ENCODE results near the gene KDM2A. TPM values are rescaled to one million over a fixed set of nuclear protein-coding genes. Genes with fewer than 3 reads are reported as not detected.

KDM2A gene
- total RNA-seq, 1 donor from 2014 or later = 84.7 TPM

DNA sequence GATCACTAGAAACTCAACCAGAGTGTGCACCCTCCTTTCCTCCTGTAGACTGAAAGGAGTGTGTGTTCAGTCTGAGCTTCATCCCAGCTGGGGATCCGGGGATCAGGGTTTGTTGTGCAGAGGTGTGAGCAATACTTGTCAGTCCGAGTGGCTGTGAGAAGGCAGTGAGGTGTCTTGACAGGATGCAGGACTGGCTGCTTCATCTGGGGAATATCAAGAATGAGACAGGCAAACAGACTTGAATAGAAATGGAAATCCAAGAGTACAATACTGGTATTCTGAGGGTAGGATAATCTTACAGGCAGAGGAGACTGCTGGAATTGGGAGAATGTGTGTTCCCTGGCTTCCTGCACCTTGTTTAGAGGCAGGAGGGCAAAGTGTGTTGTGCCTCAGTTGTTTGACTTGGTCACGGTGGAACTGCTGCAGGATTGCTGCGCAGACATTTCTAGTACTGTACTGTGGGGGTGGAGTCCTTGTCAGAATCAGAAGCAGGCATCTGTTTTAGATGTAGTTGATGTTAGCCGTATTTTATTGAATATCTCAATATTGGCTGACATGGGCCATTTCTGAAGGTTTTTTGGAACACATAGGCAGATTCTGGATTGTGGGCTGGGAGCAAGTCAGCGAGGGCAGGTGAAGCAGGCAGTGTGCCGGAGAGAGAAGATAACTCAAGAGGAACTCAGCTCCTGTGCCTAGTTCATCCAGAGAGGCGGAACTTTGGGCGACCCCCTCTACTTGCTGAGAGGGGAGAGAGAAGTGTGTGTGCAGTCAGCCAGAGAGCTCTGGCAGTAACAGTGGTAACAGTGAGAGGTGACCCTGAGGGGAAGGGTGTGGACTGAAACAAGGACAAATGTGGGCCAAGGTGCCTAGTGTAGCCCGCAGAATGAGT lies 120.1 kb downstream of the KDM2A start:
- DNase-seq = peak; percentile 24

DNA sequence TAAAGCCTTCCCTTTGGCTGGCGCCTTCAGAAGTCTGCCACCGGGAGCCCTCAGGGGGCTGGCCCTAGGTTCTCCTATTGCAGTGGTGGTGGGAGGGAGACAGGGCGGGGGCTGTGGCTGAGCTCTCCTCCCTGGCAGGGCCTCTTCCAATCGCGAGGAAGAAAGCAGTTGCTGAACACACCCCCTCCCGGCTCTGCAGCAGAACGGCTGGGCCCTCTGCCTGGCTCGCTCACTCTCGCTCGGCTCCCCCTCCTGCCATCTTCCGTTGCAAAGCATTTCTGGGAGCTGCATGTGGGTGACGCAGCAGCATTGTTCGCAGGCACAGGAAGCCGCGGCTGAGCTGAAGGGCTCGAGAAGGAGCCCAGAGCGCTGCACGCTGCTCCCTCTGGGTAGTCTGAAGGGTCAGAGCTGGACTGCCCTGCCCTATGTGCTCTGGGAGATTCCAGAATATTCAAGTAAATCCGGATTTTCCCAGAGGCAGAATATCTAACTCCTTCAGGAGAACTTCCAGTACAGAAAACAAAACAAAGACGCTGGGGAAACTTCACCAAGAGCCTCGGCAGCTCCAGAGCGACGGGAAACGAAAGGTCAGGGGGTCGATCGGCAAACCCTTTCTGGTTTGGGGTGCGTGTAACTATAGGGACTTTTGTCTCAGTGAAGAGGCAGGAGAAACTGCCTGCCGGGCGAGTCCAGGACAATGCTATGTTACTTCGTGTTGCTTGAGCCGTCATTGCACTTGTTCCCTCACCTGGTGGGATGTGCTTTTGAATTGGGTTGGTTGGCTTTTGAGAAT lies 120.9 kb downstream of the KDM2A start:
- peak; percentile 99 for DNase-seq

DNA sequence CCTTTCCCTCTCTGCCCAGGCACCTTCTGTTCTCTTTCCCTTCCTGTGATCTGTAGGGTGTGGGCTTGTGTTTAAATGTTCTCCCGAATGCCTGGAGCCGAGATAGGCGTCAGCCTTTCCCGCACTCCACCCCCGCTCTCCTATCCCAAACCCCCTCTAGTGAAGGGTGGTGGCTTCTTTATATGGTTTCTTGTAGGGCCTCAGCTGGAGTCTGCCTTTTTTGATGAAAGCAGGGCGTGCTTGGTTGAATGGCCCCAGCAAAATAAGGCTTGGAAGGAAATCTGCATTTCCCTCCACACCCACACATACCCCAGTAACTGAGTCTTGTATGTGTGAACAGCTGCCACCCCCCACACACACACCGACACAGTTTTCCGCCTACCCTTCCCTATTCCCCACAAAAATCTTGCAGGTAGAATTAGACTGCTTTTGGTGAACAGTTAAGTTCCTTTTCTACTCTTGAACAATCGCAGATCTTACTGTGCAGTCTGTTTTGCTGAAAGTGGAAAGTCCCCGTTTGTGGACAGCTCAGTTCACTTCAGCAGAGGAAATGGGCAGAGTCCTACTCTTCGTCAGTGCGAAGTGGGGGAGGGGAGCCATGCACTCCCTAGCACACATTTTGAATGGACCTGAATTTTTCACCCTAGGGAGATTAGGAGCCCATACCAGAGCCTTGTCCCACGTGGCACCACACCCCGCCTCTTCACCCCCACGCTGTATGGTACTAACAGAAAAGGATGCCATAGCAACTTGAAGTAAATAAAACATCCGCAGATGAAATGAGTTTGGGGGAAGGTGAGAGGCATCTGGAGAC lies 121.7 kb downstream of the KDM2A start:
- peak; percentile 80 for DNase-seq

DNA sequence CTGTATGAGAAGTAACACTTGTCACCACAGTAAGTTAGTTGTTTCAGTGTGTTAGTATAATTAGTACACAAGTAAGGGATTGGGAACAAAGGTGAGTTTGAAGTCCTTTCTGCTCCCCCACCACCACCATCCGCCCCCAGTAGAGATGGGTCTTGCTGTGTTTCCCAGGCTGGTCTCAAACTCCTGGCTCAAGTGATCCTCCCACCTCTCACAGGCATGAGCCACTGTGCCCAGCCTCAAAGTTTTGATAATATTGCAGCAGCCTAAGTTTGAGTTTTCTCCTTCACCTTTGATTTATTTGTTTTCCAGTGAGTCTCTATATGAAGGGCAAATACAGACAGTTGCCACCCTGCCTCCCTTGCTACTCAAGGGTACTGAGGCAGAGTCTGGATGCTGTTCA lies 123.5 kb downstream of the KDM2A start:
- no peak for DNase-seq

DNA sequence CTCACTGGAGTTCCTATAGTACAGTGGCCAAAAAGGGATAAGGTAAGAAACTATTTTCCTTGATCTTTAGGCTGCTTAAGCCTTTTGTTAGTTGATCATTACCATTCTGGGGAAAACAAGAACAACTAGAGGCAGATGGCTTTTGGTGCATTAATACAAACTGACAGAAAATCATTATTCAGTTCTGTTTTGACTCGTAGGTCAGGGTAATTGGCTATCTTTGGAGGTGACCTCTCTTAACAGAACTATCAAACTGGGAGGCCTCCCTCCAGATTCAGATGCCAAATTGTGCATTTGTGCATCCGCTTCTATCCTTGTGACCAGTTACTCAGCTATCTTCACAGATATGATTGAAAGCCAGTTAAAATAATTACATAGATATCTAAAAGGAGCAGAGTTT lies 124.0 kb downstream of the KDM2A start:
- DNase-seq = no peak

DNA sequence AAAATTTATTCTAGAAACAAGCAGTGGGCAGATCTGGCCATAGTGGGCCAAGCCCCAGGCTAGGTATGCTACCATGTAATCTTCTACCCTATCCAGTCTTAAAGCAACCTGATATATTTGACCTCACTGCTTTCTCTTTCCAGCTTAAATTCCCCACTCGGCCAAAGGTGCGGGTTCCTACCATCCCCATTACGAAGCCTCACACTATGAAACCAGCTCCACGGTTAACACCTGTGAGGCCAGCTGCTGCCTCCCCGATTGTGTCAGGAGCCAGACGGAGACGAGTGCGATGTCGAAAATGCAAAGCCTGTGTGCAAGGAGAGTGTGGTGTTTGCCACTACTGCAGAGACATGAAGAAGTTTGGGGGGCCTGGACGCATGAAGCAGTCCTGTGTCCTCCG lies 126.0 kb downstream of the KDM2A start:
- DNase-seq = no peak

DNA sequence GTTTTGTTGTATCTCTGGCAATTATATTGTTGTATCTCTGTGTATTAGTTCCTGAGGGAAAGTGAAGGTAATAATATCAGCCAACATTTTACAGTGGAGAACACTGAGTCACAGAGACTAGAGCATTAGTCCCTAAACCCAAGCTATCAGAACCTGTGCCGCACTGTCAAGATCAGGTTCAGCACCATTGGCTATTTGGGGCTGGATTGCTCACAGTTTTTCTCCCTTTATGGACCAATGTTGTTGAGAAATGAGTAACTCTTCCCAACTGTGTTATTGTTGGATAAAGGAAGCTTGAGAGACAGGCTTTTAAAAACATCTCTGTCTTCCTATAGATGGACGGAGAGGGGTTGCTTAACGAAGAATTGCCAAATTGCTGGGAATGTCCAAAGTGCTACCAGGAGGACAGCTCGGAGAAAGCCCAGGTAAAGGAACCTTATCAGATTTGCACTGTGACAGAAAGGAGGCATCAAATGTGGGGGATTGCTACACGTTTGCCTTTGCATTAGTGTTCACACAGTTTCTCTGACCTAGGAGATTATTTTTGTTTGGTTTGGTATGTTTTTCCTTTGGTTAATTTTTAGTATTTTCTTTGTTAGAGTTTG lies 129.0 kb downstream of the KDM2A start:
- no peak for DNase-seq

DNA sequence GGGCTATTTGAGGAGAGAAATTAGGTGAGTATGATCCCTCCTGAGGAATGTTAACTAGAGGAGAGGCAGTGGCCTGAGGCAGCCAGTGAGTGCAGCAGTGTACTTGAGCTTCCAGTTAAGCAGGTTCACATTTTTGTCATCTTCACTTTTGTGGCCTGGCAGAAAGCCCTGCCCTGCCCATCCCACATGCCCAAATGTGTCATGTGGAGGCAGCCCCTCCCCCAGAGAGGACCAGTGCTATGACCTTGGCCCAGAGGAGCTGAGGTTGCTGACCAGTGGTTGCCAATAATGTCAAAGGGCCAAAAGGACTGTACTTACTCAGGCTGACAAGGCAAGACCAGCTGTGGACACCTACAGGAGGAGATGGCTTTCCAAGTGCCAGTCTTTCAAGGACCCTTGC lies 129.6 kb downstream of the KDM2A start:
- peak; percentile 63 for DNase-seq

DNA sequence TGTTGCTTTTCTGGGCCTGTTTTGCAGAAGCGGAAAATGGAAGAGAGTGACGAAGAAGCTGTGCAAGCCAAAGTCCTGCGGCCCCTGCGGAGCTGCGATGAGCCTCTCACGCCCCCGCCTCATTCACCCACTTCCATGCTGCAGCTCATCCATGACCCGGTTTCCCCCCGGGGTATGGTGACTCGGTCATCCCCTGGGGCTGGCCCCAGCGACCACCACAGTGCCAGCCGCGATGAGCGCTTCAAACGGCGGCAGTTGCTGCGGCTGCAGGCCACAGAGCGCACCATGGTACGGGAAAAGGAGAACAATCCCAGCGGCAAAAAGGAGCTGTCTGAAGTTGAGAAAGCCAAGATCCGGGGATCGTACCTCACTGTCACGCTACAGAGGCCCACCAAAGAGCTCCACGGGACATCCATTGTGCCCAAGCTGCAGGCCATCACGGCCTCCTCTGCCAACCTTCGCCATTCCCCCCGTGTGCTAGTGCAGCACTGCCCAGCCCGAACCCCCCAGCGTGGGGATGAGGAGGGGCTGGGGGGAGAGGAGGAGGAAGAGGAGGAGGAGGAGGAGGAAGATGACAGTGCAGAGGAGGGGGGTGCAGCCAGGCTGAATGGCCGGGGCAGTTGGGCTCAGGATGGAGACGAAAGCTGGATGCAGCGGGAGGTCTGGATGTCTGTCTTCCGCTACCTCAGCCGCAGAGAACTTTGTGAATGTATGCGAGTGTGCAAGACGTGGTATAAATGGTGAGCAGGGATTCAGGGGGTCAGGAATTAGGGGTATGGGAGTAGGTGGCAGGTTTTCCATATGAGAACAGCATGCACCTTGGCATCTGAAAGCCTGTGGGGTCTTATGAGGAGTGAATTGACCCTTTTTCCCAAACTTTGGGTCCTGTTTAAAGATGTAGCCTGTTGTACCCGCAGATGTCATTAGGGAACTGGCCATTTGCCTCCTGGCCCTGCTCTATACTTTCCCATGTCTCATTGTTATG lies 131.3 kb downstream of the KDM2A start:
- DNase-seq = no peak

DNA sequence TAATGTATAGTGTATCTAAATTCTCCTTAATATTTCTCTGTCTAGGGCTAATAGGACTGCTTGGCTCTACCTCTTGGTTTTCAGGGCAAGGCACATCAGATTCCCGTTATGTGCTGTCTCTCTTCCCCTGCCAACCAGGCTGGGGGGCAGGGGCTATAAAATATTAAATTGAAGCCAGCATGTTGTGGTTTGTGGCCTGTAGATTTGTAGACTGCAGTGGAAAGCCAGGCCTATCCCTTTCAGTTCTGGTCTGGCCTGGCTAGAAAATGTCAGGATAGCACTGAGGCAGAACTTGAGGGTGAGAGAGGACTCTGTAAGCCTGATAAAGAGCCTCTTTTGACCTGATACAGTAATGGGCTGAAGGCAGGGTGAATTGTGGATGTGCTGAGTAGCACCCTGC lies 132.8 kb downstream of the KDM2A start:
- DNase-seq = no peak

DNA sequence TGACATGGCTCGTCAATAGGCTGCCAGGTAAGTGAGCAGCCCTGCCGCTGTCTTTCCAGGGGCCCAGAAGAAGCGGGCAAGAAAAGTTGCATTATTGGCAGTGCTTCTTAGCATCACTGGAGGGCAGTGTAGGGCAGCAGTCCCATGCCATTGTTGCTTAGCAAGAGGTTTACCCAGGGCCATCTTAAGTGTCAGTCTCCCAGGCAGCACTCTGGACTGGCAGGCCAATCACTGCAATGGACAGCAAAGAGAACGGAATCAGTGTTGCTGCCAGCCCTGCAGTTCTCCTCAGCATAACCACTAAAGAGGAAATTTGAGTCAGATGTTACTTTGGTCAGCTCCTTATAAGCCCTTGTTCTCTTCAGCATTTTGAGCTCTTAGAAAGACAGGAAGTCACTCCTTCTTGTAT lies 133.8 kb downstream of the KDM2A start:
- DNase-seq = no peak

DNA sequence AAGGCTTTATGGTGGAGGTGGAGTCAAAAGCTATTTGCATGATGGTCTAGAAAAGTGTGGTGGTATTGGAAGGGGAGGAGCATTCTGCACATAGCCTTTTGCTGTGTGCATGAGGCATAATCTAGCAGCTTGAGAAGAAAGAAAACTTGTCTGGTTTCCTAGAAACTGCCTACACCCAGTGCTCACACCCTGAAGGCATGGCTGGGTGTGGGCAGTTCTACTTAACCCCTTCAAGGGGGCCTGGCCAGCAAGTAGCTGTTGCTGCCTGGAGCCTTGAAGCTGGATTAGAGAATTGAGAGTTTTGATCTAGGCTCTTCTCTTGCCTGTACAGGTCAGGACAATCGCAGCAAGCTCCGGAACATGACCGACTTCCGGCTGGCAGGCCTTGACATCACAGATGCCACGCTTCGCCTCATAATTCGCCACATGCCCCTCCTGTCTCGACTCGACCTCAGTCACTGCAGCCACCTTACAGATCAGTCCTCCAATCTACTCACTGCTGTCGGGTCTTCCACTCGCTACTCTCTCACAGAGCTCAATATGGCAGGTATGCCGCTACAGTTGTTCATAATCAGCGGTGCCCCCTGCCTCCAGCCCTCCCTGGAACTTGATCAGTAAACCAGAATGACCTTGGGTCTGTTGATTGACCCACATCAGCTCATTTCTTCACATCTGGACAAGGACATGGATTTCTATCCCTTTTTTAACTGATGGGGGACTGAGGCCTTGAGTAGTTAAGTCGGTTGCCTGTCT lies 135.0 kb downstream of the KDM2A start:
- DNase-seq = peak; percentile 64

DNA sequence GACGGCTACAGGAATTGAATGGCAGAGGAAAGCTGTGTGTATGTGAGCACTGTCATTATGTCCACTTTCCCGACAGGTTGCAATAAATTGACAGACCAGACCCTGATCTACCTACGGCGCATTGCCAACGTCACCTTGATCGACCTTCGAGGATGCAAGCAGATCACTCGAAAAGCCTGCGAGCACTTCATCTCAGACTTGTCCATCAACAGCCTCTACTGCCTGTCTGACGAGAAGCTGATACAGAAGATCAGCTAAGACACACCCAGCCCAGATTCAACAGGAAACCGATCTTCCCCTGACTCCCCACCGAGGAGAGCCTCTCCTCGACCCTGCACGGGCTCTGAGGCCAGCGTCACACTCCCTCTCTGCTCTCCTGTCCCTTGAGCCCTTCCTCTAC lies 135.7 kb downstream of the KDM2A start:
- no peak for DNase-seq

DNA sequence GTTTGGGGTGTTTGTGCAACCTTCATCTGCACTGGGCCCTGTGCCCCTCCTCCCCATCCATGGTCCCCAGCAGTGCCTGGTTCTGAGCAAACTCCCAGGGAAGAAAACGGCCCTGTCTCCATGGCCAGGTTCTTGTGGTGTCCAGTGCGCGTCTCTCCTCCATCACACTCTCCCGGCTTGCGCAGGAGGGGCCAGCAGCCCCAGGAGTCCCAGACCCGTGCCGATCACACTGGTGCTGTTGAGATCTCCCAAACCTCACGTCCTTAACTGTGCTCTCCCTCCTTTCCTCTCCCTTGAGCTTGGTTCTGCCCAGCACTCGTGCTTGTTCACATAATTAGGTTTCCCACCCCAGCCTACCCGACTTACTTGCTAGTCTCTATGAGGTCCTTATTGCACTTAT lies 136.3 kb downstream of the KDM2A start:
- no peak for DNase-seq

DNA sequence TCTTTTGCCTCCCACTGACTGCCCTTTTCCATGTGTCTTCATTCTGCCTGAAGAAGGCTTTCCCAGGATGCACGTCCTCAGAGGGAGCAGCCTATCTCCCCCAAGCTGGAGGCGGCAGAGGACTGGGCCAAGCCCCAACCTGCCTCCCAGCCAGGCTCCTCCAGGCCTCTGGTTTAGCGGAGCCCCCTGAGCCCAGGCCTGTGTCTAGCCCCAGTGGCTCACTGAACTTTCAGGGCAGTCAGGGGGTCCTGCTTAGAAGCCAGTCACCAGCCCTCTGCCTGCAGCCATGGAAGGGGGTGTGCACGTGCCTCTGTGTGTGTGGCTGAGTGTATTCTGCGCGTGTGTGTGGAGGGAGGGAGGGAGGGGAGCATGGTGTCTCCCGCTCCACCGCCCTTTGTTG lies 136.8 kb downstream of the KDM2A start:
- DNase-seq = no peak

DNA sequence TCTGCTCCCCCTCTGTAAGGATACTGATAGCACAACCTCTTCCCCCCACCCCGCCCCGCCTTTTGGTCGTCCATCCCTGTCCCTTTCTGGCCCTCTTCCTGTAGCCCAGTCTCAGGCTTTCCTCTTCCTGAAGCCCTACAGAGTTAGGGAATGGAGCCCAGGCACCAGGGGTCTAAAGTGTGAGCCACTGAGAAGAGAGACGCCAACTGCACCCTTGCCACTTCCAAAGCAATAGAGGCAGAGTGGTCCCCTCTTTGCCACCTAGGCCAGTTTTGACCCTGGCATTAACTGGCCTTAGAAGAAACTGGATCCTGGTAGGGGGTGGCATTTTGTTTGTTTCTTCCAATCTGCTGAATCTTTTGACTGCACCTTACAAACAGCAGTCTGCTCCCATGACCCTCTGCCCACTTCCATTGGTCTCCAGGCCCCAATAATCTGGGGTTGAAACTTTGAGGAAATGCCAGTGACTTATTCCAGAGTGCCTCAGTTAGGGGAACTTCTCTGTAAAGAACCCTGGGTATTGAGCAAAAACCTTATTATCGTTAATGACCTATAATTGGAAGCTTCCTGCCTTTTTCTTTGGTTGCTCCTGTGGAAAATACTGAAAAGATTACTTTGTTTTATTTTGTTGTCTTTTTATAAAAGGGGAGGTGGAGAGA lies 137.5 kb downstream of the KDM2A start:
- DNase-seq = no peak

DNA sequence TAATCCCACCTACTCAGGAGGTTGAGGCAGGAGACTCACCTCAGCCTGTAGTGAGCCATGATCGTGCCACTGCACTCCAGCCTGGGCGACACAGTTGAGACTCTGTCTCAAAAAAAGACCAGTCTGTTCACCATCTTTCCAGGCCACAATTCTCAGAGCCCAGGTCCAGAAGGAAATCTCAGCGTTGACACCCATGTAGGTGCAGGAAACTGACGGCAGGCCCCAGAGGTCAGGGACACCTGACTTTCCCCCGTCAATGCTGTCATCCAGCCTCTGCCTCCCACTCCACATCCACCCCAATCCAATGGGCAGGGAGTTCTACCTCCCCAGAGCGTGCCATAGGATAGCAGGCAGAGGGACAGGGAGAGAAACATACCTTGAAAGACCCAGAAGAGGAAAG lies 141.3 kb downstream of the KDM2A start:
- DNase-seq = no peak

DNA sequence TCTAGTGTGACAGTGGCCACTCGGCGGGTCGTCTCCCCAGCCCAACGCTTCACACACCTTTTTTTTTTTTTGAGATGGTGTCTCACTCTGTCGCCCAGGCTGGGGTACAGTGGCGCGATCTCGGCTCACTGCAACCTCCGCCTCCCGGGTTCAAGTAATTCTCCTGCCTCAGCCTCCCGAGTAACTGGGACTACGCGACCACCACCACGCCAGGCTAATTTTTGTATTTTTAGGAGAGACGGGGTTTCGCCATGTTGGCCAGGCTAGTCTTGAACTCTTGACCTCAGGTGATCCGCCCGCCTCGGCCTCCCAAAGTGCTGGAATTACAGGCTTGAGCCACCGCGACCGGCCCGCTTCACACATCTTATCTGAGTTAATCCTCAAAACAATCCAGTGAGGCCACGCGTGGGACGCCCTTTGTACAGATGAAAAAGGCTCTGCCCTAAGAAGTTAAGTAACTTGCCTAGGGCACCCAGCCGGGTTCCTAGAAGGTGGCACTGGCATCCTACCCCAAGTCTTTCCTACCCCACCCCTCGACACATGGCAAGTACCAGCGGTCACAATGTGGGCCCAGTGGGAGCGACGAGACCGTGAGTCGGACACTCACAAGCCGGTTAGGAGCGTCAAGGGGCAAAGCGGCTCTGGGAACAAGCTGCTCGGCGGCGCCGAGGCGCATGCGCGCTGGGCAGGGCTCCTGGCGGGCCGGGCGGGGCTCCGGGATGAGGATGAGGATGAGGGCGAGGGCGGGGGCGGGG lies 142.0 kb downstream of the KDM2A start:
- peak; percentile 61 for DNase-seq

DNA sequence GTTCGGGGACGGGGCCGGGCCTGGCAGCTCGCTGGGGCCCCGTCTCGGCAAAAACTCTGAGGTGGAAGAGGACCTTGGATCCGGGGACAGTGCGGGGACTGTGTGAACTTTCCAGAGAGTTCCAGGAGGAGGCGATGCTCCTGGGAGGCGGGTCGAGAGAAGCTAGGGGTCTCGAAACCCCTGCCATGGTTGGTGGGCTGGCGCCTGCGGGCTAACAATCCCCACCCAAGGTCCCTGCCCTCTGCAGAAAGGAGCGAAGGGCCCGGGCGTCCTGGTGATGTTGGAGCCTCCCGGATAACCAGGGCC lies 142.5 kb downstream of the KDM2A start:
- DNase-seq = no peak

All from tongue (tissue), 2 donors.